HL-60/S4 treated with phorbol 12-myristate 13-acetate at 8.2 ng/mL for 4 days and 3 days (cell line): ENCODE measurements around the gene ANGPTL4.
"Not testable (repeated sequence)": the region's sequence is repeated elsewhere in the genome, so short reads cannot be mapped to it uniquely, and the experiment has no call there.

Experiments
- in situ Hi-C: fragments of 300-500 bp; cut with MboI; formaldehyde crosslinking; loops from 2 replicates; pipeline ENCODE4 v1.15.0; 2022; ENCODE audit warnings: low sequenced_read_pairs

The ANGPTL4 gene

DNA sequence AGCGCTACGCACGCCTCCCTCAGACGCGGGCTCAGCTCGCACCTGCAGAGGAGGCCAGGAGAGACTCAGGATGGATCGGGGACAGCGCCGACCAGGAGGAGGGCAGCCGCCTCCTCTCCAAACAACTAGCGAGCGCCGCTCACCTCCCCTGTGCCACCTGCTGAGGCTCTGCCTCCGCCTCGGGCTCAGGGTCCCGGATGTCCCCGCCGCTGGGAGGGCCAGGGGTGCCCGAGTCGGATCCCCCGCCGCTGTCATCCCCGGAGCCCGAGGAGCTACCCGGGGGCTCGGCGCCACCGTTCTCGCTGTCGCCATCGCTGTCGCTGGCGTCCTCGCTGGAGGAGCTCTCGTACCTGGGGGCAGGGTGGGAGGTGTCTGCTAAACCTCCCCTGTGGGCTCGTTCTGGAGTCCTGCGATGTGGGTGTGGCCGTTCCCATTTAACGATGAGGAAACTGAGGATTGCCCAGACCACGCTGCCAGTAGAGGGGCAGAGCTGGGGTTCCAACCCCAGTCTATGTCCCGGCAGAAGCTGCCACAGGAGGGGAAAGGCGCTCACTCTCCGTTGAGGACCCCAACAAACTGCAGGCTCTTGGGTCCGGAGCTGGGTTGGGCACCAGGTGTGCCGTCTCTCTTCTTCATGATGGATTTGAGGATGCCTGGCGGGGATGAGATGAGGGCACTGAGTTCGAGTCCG, 30.0 kb upstream of the ANGPTL4 start:
- in situ Hi-C loops = no loop called here

DNA sequence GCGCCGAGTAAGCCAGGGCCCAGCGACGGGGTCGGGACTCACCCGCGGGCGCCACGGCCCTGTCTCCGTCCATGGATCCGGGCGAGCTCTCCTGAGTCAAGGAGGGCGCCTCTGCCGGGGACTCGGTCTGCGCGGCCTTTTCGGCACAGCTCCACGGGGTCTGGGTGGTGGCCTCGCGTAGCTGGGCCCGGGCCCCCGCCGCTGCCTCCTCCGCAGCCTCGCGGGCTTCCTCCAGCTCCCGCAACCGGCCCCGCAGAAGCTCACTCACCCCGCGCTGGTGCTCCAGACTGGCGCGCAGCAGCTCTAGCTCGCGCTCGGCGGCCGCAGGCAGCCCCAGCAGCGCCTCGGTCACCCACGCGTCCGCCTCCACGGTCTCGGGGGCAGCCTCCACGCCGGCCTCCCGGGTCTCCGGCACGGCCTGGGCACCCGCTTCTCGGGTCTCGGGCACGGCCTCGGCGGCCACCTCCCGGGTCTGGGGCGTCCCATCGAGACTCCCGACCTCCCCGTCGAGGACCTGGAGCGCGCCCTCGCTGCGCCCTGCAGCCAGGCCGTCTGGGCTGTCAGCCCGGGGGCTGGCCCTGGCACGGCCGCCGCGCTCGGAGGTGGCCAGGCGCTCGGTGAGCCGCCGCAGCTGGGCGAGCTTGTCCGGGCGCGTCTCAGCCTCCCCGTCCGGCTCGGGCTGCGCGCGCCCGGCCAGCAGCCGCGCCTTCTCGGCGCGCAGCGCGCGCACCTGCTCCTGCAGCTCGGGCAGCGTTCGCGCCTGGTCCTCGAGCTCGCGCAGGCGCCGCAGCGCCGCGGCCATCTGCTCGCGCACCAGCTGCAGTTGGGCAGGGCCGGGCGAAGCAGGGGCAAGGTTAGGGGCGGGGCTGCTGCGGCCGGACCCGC, 29.3 kb upstream of the ANGPTL4 start:
- in situ Hi-C loops = no loop called here

DNA sequence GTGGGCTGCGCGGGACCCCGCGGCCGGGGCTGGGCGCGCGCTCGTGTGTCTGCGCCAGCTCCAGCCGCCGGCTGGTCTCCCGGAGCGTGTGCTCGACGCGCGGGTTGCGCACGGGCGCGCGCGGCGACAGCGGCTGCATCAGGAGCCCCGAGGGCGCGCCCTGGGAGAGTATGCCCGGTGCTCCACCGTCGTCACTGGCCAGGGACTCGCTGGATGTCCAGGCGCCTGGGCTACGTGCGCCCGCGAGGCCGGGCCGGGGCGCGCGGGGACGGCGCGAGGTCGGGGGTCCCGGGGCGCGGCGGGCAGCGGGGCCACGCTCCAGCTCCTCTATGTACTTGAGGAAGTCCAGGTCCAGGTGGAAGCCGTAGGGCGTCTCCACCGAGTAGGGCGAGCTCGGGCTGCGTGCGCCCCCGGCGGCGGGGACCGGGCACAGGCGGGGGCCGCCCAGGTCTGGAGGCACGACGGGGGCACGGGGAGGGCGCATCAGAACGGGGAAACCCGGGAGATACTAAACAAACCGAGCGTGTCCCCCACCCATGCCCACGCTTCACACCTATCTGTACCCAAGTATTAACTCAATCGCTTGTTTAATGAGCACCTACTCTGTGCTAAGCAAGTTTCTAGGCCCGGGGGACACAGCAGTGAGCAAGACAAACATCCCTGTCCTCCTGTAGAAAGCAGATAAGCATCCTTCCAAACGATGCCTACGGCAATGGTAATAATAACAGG, 28.4 kb upstream of the ANGPTL4 start:
- in situ Hi-C loops = no loop called here

DNA sequence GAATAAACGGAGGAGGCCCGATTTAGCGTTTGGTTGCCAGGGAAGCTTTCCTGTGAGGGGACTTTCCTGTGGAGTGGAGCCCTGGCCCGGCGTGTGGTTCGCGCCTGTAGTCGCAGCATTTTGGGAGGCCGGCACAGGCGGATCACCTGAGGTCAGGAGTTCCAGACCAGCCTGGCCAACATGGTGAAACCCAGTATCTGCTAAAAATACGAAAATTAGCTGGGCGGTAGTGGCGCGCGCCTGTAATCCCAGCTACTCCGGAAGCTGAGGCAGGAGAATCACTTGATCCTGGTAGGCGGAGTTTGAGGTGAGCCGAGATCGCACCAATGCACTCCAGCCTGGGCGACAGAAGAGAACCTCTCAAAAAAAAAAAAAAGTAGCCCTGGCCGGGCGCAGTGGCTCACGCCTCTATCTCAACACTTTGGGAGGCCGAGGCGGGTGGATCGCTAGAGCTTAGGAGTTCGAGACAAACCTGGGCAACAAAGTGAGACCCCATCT, 27.8 kb upstream of the ANGPTL4 start:
- in situ Hi-C loops = no loop called here

DNA sequence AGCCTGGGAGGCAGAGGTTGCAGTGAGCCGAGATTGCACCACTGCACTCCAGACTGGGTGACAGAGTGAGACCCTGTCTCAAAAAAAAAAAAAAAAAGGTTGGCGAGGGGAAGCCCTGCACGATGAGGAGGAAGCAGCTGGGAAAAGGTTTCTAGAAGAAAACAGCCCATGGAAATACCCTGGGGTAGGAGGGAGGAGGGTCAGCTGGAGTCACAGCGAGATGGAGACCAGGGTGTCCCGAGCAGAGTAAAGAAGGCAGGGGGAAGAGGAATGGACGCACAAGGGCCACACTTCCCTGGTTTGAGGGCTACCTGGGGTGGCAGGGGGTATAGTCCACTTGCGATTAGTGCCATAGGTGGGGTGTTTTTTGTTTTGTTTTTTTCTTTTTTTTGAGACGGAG, 27.3 kb upstream of the ANGPTL4 start:
- in situ Hi-C loops = no loop called here

DNA sequence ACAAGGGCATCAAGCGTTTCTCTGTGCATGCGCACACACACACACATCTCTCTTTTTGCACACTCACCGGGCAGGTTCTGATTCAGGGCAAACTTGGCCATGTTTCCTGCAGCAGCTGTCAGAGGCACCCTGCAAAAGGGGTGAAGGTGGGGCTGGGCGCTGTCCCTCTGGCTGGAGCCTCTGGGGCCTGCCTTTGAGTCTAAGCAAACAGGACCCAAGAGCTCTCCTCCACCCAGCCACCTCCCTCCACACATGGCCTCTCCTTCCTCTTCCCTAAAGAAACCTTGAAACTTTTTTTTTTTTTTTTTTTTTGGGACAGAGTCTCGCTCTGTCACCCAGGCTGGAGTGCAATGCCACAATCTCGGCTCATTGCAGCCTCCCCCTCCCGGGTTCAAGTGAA, 26.2 kb upstream of the ANGPTL4 start:
- in situ Hi-C loops = no loop called here

DNA sequence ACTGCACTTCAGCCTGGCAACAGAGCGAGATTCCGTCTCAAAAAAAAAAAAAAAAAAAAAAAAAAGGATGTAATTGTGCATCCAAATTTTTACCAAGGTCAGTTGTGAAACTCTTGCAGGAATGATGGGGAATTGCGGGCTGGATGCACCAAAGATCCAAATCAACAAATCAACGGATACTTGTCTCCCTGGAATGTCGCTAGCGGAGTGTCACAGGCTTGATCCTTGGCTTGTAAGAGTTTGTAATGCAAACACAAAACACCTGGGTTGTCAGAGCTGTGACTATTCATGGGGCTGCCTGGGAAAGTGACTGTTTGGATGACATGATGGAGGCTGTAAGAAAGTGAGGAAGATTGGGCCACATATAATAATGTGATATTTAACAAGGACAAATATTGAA, 25.1 kb upstream of the ANGPTL4 start:
- in situ Hi-C loops = no loop called here

DNA sequence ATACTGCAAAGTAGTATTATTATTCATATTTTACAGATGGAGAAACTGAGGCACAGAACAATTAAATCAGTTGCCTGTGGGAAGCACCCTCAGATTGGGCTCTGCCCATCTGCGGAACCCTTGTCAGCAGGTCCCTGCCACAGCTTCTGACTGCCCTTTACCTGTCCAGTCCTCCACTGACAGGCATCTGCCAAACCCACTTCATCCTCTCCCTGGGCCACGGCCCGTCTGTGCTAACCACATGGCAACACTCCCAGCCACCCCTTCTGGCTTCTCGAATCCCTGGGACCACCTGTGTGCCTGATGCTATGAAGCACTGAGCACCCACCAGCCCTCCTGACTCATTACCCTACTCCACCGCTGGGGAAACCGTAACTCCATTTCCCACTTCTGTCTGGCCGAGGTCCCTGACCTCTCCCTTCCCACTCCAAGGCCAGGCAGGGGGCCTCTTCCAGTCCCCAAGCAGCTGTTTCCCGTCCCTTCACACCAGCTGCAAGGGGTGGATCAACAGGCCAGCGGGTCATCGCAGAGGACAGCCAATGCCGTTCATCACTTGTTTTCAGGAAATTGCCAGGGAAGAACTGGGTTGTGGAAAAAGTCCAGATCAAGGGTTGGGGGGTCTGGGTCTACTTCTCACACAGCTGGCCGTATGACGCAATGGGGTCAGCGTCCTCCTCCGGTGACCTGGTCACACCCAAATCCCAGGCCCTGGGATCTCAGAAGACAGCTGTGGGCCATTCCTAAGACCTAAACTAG, 23.4 kb upstream of the ANGPTL4 start:
- in situ Hi-C loops = no loop called here

DNA sequence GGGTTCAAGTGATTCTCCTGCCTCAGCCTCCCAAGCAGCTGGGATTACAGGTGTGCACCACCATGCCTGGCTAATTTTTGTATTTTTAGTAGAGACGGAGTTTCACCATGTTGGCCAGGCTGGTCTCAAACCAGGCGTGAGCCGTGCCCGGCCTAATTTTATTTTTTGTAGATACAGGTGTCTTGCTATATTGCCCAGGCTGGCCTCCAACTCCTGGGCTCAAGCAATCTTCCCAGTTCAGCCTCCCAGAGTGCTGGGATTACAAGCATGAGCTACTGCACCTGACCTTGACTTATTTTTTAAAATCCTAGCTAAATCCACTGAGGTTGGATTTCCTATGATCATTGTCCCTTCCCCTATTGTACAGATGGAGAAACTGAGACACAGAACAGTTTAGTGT, 22.5 kb upstream of the ANGPTL4 start:
- in situ Hi-C loops = not testable (repeated sequence)

DNA sequence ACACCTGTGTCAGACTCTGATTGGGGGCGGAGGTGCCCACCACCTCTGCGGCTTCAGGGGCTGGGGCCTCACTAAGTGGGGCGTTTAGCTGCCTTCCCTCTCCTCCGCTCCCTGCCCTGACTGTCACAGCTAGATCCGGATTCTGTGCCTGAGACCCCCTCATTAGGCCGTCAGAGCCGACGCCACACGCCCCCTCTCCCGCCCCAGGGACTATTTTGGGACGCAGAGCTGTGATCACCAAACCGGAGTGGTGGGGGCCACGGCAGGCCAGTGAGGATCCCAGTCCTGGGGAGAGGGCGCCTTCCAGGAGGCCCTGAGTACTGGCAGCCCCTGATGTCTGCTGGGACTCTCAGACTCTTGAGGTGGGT, 21.7 kb upstream of the ANGPTL4 start:
- in situ Hi-C loops = no loop called here

DNA sequence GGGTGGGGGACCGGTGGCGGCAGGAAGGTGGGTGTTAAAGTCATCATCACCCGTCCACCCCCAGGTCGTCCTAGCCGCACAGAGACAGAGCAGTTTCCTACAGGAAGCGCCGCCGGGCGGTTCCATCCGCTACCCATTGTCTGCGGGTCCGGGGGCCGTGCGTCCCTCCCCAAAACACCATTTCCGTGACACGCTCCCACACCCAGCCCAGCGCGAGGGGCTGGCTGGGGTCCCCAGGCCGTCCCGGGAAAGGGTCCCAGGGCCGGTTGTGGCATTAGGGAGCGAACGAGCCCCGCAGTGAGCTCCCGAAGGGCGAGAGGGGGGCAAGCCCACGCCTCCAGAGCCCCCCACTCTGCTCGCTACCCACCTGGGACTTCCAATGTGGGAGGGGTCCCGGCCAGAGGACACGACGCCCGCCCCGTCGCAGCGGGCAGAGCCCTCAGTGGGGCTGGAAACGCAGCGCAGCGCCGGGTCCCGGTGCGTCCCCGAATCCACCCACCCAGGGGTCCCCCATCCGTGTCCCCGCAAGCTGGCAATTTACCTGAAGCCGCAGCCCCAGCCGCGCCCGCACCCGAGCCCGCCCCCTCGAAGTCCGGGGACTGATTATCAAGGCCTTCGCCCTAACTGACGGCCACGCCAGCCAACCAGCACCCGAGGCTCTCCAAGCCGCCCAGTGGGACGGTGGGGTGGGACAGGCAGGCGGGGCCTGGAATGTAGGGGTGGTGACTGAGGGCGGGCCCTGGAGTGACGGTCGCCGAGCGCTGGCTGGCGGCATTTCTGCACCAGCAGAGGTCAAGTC, 21.1 kb upstream of the ANGPTL4 start, which contains the start of gene KANK3:
KANK3 (minus strand) TSS at position 579 of the 799 bp plus-strand sequence. CDS start 5,434 bp downstream, outside the sequence.
- in situ Hi-C loops = no loop called here

DNA sequence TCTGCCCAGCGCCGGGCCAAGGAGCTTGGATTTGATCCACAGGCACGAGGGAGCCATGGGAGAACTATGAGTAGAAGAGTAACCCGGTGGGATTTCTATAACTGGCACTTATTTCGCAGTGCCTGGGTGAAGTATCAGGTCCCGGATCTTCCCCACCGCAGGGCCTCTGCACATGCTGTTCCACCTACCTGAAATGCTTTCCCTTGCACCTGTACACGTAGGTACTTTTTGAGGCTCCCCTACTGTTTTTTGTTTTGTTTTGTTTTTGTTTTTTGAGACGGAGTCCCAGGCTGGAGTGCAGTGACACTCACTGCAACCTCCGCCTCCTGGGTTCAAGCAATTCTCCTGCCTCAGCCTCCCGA, 20.5 kb upstream of the ANGPTL4 start:
- in situ Hi-C loops = no loop called here

DNA sequence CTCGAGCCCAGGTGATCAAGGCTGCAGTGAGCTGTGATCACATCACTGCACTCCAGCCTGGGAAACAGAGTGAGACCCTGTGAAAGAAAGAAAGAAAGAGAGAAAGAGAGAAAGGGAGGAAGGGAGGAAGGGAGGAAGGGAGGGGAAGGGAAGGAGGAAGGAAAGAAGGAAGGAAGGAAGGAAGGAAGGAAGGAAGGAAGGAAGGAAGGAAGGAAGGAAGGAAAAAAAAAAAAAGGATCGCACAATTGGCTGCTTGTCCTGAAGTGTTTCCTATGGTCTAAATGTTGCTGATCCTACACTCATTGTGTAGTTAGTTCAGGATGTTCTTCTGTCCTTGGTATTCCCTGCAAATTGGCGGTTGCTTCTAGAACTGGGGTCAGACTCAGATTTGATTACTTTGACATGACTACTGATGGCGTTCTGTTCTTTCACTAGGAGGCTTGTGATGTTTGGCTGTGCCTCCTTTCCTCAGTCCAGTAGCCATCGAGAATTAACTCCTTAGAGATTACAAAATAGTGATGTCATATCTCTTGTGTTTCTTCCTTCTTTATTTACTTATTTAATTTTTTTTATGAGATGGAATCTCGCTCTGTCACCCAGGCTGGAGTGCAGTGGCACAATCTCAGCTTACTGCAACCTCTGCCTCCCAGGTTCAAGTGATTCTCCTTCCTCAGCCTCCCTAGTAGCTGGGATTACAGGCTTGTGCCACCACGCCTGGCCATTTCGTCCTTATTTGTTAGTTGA, 14.2 kb upstream of the ANGPTL4 start:
- in situ Hi-C loops = not testable (repeated sequence)

DNA sequence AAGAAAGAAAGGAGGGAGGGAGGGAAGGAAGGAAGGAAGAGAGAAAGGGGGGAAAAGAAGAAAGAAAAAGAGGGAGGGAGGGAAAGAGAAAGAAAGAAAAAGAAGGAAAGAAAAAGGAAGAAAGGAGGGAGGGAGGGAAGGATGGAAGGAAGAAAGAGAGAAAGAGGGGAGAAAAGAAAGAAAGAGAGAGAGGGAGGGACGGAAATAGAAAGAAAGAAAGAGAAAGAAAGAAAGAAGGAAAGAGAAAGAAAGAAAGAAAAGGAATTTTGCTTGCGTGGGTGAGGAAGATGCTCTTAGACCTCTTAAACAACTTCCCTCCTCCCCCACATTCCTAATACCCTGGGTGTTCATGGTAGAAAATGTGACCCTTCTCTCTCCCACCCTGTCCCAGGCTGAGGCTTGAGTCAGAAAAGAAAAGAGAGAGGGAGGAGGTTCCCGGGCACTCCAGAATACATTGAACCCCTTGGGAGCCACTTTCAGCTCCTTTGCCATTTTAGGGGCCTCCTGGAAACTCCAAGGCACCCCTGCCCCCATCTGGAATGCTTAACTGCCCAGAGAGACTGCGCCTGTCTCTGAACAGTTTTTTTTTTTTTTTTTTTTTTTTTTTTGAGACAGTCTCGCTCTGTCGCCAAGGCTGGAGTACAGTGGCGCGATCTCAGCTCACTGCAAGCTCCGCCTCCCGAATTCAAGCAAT, 11.7 kb upstream of the ANGPTL4 start:
- in situ Hi-C loops = no loop called here

DNA sequence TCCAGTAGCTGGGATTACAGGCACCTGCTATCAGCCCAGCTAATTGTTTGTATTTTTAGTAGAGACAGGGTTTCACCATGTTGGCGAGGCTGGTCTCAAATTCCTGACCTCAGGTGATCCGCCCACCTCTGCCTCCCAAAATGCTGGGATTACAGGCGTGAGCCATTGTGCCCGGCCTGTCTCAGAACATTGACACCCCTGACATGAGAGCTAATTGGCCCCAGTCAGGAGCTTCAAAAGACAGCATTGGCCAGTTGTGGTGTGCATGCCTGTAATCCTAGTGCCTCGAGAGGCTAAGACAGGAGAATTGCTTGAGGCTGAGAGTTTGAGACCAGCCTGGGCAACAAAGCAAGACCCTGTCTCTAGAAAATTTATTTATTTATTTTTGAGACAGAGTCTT, 11.1 kb upstream of the ANGPTL4 start:
- in situ Hi-C loops = not testable (repeated sequence)

DNA sequence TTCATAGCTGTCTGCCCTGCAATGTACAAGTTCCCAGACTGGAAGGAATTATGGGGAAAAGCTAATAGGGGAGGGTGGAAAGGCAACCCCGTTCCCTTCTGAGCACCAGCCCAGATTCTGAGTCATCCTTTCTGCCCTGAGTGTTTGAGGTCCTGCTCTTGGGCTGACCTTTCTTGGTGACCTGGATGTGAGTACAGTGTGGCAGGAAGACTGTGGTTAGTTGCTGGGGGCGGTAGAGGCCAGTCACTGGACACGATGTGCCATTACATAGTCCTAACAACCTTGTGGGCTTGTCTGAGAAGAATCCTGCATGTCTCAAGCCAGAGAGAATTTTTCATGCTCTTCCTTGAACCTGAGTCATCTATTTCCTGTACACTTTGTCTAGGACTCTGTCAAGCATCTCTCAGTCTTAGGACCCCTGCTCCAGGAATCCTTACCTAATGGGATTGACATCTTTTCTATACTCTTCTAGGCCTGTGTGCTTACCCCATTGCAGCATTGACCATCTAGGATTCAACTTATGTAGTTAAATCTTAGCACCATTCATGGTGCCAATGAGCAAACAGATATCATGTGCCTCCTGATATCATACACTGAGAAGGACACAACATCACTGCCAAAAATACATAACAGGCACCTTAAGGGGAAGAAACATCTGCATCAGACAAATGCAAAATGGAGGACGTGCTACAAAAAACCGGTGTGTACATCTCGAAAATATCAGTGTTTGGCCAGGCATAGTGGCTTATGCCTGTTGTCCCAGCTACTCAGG, 8.1 kb upstream of the ANGPTL4 start:
- in situ Hi-C loops = no loop called here

DNA sequence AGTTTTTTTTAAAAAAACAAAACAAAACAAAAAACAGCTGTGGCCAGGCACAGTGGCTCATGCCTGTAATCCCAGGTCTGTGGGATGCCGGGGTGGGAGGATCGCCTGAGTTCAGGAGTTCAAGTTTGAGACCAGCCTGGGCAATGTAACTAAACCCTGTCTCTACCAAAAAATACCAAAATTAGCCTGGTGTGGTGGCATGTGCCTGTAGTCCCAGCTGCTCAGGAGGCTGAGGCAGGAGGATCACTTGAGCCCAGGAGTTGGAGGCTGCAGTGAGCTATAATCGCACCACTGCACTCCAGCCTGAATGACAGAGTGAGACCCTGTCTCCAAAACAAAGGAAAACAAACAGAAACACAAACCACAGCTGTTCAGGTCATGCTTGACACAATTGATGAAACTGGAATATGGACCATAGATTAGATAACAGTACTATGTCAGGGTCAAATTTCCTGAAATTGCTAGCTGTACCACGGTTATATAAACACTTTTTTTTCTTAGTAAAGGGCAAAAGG, 6.9 kb upstream of the ANGPTL4 start:
- in situ Hi-C loops = no loop called here

DNA sequence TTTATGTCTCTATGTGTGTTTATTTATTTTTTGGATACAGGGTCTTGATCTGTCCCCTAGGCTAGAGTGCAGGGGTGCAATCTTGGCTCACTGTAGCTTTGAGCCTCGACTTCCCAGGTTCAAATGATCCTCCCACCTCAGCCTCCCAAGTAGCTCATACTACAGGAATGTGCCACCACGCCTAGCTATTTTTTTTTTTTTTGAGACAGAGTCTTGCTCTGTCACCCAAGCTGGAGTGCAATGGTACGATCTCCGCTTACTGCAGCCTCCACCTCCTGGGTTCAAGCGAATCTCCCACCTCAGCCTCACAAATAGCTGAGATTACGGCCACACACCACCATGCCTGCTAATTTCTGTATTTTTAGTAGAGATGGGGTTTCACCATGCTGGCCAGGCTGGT, 5.0 kb upstream of the ANGPTL4 start:
- in situ Hi-C loops = no loop called here
